HG03469 (cell line): ENCODE data around the gene GORAB.

Experiments
- ATAC-seq: cut with Tn5 transposase; IDR thresholded peaks from one replicate; pipeline ENCODE4 v1.9.1; 2021; ENCODE audit warnings: mild to moderate bottlenecking, moderate library complexity, moderate number of reproducible peaks; ENCODE audit not compliant: unreplicated experiment

GORAB gene

DNA sequence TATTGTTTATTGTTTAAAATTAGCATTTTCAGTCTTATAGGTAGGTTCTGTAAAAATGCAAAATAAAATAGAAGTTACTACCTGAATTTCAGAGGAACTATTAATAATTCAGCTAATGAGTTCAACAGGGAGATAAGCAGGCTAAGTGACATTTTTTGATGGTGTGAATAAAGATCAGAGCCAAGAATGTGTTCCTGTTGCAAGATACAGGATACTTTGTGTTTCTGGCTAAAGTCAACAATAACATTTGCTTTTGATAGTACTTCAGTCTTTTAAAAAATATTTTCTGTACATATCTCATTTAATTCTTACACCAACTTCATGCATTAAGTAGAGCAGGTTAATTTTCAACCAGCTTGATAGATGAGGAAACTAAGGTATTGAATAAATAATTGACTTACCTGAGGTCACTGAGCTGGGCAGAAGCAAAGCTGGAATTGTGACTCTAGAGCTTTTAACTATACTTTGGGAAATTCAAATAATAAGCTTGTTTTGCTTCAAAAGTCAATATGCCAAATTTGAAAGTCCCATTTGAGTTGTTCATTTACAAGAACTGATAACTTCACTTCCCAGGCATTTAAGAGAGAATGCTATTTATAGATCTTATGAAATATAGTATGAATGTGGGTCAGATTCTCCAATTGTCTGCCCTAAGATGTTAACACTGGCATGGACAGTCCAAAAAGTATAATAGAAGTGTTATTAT lies 6.0 kb downstream of the GORAB start:
- no peak for ATAC-seq

DNA sequence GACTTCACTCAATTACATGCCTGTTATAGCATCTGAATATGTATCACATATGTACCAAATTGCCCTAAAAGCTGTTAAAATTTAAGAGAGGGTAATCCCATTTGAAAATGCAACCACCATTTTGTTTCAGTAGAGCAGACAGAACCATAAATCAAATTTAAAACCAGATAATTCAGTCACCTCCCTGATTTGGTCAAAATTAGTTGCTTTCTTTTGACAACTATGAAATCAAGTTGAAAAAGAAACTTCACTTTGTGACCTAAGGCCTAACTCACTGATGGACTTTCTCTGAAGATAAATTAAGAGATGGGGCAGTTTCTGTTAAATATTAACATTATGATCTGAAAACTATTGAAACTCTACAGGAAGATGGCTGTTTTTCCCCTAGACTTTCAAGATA lies 6.7 kb downstream of the GORAB start:
- no peak for ATAC-seq

DNA sequence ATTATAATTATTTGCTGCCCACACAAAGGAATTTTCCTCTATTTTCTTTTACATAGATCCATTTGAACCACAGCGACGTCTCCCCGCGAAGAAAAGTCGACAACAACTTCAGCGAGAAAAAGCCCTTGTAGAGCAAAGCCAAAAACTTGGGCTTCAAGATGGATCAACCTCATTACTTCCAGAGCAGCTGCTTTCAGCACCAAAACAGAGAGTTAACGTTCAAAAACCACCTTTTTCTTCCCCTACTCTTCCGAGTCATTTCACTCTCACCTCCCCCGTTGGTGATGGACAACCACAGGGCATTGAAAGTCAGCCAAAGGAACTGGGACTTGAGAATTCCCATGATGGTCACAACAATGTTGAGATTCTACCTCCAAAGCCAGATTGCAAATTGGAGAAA lies 7.2 kb downstream of the GORAB start:
- no peak for ATAC-seq

DNA sequence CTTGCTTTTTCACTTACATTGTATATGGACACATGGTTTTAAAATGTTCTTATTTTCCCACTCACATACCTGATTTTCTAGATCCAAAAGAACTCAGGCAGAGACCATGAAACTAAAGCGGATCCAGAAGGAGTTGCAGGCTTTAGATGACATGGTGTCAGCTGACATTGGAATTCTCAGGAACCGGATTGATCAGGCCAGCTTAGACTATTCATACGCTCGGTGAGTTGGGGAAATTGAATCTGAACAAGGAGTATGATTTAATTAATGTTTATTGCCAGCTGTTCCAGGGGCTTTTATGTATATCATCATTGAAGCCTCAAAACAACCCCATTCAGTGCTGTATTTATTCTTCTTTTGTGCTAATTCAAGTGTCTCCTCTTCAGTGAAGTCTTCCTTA lies 12.7 kb downstream of the GORAB start:
- no peak for ATAC-seq

DNA sequence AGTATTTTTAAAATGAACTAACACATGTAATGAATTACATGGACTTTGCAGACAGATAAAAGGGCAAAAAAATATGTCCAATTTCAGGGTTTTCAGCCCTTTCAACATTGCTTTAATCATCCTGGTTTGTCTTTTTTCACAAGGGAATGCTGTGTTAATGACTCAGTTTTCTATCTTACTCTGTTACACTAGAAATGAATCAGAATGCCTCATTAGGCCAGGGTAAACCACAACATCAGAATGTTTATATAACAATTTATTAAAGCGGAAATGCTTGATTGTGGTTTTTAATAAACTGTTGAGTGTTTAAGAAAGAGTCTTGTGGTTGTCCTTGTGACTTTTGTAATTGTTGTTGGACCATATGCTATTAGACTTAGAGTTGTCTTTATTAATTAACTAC lies 13.5 kb downstream of the GORAB start:
- ATAC-seq, result no peak

DNA sequence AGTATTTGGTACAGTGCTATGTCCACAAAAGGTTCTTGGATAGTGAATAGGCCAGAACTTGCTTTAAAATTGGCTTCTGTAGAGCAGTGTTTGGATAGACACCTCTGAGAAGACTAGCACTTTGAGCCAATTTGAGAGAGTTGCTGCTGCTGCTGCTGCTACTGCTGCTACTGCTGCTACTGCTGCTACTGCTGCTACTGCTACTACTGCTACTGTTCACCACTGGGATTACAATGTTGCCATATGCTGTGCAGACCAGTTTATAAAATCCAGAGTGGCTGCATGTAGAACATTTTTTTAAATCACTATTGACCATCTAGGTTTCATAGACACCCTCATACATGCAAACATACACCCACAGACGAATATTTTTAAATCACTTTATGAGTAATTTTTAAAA lies 15.3 kb downstream of the GORAB start:
- ATAC-seq, result no peak

DNA sequence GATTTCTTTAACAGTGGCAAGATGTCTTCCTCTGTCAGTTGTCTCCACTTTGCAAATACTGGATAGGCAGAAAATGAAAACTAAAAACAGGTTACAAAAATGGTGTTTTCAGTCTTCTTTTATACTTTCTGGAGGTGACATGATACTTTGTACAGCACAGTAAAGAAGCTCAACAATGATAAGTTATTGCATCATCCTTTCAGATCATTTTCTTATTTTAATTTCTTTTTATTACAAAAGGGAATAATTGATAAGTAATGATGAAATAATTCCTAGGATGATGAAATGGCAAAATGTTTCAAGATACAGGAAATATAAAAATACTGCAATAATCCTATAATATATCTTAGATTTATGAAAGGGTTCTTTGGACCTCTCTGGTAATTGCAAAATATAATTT lies 16.5 kb downstream of the GORAB start:
- ATAC-seq, result no peak

DNA sequence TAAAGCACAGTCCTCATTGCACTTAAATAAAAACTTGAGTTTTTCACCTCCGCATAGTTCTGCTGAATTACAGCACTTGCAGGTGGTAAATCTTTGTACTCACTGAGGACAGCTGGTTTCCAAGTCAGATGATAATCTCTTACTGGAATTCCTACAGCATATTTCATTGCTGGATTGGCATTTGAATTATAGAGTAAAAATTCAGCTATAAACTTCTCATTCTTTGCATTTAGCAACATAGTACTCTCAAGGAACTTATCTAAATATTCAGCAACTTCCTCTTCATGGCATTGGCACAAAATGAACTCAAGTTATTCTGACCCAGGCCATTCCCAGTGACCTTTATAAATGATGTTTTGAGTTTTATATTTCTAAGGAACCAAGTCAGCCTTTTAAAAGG lies 23.4 kb downstream of the GORAB start:
- ATAC-seq, result no peak

DNA sequence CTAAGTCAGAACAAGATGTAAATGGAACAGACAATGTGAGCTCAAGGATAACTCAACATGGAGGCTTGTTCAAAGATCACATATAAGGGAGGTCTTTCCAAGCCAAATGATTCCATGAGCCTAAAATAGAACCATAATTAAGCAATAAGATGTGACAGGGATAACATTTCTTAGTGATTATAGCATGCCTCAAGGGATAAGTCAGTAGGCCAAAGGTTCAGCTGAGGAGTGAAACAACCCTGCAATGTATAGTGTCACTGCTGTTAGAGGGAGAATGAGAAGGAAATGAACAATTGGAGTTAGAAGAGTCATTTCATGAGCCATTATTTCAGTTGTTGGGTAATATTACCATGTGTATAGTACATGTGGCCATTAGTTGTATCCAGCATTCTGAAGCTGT lies 25.0 kb downstream of the GORAB start:
- ATAC-seq, result no peak

DNA sequence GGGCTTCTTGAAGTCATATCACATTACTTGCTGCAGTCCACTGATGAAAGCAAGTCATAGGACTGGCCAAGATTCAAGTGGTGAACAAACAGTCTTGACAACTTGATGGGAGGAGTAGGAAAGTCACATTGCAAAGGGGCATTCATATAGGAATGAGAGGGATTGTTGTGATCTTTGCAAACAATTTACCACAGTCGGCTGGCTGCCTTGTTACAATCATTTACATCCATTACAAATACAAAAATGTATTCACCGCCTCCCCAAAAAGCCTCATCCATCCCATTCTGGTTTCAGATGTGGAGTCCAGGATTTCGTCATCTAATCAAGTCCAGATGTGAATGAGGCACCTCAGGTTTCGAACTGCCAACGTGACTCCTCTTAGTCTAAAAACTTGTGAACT lies 26.8 kb downstream of the GORAB start:
- ATAC-seq, result no peak

DNA sequence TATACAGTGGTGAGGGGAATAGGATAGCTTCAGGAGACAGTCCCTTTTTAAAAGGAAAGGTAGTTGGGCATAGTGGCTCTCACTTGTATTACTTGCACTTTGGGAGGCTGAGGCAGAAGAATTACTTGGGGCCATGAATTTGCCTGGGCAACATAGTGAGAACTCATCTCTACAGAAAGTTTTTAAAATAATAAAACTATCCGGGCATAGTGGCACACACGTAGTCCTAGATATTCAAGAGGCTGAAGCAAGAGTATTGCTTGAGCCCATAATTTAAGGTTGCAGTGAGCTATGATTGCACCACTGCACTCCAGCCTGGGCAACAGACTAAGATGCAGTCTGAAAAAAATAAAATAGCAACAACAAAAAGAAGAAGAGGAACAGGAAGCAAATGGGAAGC lies 27.2 kb downstream of the GORAB start:
- no peak for ATAC-seq

DNA sequence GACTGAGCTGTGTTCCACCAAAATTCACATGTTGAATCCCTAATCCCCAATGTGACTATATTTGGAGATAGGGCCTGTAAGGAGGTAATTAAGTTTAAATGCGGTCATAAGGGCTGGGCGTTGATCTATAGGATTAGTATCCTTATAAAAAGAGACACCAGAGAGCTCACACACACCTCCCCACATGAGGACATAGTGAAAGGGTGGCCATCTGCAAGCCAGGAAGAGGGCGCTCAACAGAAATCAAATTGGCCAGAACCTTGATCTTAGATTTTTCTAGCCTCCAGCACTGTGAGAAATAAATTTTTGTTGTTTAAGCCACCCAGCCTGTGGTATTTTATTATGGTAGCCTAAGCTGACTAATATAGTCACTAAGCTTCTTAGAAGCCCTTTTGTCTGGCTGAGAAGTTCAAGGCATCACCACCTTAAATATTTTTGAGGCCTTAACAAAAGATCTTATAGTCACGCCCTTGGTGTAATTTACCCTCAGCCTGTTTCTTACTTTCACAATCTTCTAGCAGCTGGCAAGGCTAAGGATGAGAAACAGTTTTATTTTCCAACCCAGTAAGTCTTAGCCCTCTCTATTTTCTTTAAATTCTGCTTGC lies 28.8 kb downstream of the GORAB start:
- no peak for ATAC-seq

DNA sequence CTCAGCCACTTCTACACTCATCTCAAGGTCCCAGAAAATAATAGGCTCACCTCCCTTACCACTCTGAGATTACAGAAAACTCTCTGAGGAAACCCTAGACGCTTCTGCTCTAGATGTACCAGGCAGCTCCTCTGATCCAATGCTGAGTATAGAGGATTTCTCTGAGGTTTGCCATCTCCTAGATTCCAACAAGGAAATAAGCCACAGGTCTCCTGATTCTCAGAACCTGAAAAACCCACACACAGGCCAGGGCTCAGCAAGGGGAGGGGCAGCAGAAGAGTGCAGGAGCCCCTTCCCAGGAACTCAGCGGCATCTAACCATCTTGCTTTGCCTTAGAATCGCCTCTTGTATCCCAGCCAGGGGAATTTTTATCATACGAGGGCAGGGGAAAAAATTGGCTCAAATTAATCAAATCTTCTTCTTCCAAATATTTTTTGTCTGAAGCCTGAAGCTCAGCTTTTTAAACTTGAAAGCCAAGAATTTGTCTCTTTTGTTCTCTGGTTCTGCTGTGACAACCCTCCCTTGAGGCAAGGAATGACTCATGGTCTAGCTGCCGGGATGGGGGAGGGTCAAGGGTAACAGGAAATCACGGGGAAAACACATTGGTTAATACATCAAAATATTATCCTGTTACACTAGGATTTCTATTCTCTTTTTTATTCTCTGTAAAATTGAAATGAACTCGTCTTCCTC lies 30.8 kb downstream of the GORAB start:
- no peak for ATAC-seq

DNA sequence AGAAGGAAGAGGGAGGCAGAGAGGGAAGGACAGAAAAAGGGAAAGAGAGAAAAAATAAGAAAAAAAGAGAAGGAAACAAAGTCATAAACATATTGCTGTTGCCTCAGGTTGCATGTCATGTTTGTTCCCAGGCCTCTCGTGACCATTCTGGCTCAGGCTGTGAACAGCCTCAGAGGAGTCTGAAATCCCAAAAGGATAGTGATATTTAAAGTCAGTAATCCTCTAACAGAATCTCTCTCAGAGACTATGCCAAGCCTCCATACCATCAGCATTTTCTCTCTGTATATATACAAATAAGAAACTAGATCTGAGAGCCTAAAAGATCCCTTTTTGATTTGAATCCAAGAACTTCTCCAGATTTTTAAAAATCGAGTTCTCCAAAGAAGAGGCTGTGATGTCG lies 35.2 kb downstream of the GORAB start:
- ATAC-seq, result no peak

DNA sequence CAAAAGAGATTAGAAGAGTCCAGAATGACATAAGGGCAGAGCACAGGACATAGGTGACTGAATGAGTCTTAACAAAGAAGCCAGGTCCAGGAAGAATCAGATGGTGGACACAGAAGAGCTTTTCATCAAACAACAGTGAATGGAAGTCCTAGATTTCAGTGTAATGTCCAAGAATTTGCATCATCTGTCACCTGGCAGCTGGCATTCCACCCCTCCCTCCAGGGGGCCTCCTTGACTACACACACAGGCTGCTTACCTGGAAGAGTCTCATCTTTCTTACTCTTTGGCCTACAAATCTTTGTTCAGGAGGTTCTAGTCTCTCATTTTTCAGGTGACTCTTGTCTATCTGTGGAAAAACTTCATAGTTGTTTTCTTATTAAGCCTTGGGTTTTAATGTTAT lies 36.2 kb downstream of the GORAB start:
- no peak for ATAC-seq

DNA sequence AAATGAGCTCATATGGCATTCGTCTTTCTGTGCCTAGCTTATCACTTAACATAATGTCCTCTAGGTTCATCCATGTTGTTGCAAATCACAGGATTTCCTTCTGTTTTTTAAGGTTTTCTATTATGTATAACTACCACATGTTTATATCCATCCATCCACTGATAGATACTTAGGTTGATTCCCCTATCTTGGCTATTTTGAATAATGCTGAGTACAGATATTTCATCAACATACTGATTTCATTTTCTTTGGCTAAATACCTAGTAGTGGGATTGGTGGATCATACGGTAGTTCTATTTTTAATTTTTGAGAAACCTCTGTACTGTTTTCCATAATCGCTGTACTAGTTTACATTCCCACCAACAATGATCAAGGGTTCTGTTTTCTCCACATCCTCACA lies 45.0 kb downstream of the GORAB start:
- ATAC-seq, result no peak

DNA sequence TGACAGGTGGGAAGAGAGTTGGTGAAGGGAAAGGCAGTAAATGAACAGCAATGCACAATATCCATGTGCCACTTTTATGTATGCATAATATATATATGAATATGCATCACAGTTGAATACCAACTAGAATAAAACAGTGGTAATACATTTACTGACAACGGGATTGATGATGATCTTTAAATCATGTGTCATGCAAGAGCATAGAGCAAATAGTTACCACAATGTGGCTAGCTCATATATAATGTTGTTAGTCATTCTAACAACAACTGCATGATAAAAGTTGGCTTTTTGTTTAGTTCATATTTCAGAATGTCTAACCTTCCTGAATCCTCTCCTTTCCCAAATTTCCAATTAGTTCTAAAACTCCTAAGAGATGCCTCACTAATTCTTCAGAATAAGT lies 46.4 kb downstream of the GORAB start:
- no peak for ATAC-seq

DNA sequence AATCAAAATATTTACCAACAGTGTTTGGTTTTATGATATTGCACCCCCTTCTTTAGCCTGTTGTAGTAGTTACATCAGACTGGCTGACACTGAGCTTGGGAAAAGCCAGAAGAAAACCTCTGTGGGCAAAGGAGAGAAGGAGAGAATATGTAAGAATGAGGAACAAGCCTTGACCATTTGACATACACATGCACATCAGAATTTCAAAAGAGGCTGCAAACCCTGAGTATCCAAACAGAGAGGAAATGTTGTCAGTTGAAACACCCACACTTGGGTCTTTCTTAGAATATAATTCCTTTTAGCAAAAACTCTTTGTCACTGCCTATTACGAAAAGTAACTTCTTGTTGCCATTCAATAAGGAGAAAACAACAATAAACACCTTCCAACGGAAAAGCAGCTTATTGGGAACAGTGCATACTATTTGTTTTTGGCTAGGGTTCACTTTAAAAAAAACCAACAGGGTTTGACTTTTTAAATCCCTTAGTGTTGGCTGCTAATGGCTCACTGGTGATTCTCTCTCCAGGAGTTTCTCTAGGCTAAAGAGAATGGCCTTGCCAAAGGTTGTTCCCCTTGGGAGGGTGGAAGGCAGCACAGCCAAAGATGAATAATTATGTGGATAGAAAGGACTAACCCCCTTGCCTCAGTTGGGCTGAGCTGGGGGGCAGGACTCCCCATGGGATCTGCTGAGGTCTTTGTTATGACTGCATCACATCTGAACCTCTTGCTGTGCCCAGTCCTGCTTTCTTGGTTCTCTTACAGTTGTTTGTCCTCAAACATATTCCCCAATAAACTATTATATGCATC lies 48.9 kb downstream of the GORAB start:
- no peak for ATAC-seq

DNA sequence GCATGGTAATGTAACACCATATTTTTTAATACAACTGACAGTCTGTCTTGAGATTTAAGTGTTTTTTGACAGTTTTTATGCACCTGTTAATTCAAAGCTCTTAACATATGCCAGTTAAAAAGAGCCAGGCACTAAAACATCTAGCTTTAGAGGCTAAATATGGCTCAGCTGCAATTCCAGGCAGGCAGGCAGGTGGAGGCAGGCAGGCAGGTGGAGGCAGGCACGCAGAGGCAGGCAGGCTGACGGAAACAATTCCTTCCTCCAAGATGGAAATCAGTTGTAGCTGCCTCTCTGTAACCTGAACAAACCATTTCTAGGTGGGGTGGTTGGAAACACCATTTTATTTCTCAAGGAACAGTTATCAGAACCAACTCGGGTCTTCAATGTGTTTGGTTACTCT lies 51.2 kb downstream of the GORAB start:
- no peak for ATAC-seq

DNA sequence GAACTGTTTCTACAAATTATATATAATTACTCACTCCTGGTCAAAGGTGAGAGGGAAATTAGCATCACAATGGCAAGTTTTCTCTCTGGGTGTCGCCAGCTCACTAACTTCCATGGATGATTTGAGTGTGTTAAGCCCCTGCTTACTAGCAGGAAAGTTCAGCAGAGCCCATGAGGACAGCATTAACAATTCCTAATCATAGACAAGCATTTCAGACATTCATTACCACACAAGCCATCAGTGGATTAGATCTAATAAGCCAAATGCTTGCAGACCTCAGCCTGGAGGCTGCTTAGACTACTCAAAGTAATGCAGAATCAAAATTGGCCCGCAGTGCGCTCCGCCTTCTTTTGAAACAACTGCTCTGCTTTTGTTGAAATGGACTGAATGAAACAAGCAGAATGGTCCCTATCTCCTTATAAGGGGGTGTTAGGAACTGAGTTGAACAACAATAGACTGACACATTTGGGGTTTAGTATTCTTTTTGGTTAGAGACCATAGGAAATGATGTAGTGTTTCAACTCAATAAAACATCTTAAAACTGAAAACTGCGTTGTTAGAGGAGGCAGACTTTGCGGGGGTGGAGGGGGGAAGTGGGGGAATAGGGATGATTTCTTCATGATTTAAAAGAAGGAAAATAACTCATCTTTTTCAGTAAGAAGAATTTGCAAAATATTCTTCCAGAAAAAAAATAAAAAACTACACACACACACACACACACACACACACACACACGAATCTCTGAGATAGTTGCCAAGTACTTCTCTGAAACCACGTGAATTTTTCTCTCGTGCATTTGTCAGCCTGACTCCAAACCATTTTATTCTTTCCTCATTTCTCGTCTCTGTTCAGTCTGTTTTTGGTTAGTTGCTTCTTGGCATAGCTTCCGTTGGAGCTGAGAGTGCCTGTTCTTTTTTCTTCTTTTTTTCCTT lies 54.6 kb downstream of the GORAB start:
- ATAC-seq, result no peak

DNA sequence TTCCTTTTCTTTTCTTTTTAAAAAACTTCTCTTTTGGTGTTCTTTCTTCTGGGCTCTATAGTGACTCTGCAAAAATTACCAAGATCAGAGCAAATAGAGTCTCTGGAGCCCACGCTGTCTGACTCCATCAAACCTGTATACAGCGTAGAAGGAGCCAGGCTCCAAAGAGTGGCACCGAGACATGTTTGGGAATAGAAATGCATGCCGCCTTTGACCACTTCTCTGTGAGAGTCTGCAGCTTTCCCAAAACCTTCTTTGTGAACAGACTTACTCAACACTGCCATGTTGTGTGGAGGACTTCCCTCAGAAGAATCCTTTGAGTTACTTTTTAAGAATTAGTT lies 55.3 kb downstream of the GORAB start:
- no peak for ATAC-seq
